Endothelial cell of umbilical vein (primary cell): ENCODE results near the gene CSMD2. TPM values are rescaled to one million over a fixed set of nuclear protein-coding genes. Genes with fewer than 3 reads are reported as not detected.

Source experiments
- BruUV-seq: library from RNA; stranded (reverse); fragments of 400-500 nt; replicated peaks from 2 replicates; lab custom pipeline; 2021; lab: Mats Ljungman, UMichigan
- CTCF ChIA-PET: fragments of 300-600, 350-600 bp; sonication (Branson Sonifier 250); formaldehyde crosslinking; loops from one replicate; lab custom pipeline; 2021; ENCODE audit warnings: antibody characterized with exemption, inconsistent platforms; lab: Charles Lee
- POLR2A ChIA-PET: fragments of 300-600, 350-600 bp; sonication (Branson Sonifier 250); formaldehyde crosslinking; loops from one replicate; lab custom pipeline; 2021; ENCODE audit warnings: antibody characterized with exemption, inconsistent platforms; lab: Charles Lee
- DNase-seq: peaks from one replicate; pipeline ENCODE4 v3.0.0-alpha.2; 2011; ENCODE audit warnings: low read depth, low spot score
- FAIRE-seq: peaks from 2 replicates; lab custom pipeline; 2011; peaks lifted over from hg19 to GRCh38; lab: Jason Lieb, UNC
- H2AFZ ChIP-seq: 2 replicates; pipeline ENCODE4 v1.6.0; 2012; ENCODE audit warnings: low read depth, low read length, control low read depth, inconsistent platforms
- H3K27ac ChIP-seq: 2 replicates; pipeline ENCODE4 v1.5.1; 2011; ENCODE audit warnings: low read depth, mild to moderate bottlenecking, control low read depth, low read length, moderate library complexity; ENCODE audit not compliant: insufficient read depth
- H3K27me3 ChIP-seq, 2 experiments: 2 replicates each; pipeline versions ENCODE4 v1.6.0 to v1.6.1; 2011; ENCODE audit warnings: low read length in 2 of 2, mixed read lengths in 1 of 2; ENCODE audit not compliant: control insufficient read depth in 2 of 2, insufficient read depth in 2 of 2
- H3K36me3 ChIP-seq, 2 experiments: 2 replicates in 1 of 2; 3 replicates in 1 of 2; pipeline ENCODE4 v1.5.1; 2011; ENCODE audit warnings: low read length in 2 of 2, mild to moderate bottlenecking in 1 of 2, moderate library complexity in 1 of 2; ENCODE audit not compliant: control insufficient read depth in 2 of 2, insufficient read depth in 2 of 2; ENCODE audit errors: extremely low read depth in 1 of 2
- H3K4me1 ChIP-seq: 3 replicates; pipeline ENCODE4 v1.5.1; 2011; ENCODE audit warnings: mild to moderate bottlenecking, low read length; ENCODE audit not compliant: control insufficient read depth, insufficient read depth; ENCODE audit errors: extremely low read depth
- H3K4me2 ChIP-seq: 2 replicates; pipeline ENCODE4 v1.6.1; 2011; ENCODE audit warnings: low read length, control low read depth, mixed read lengths; ENCODE audit not compliant: insufficient read depth
- H3K4me3 ChIP-seq, 3 experiments: fragments of 200-600 bp in 1 of 3; sonication (generic), shearing (Covaris generic) in 1 of 3; replicated peaks in 1 of 3; 2 replicates each; pipeline ENCODE4 v1.5.1; 2011 to 2016; ENCODE audit warnings: control low read depth in 3 of 3, low read length in 3 of 3, mild to moderate bottlenecking in 2 of 3, inconsistent platforms in 1 of 3, low read depth in 1 of 3, moderate library complexity in 1 of 3; ENCODE audit not compliant: insufficient read depth in 1 of 3
- H3K79me2 ChIP-seq: 2 replicates; pipeline ENCODE4 v1.6.0; 2012; ENCODE audit warnings: low read length, inconsistent platforms; ENCODE audit not compliant: control insufficient read depth, insufficient read depth
- H3K9ac ChIP-seq: replicated peaks from 2 replicates; pipeline ENCODE3; 2011; ENCODE audit warnings: low read length, control low read depth; ENCODE audit not compliant: insufficient read depth; ENCODE audit errors: extremely low read depth
- H3K9me1 ChIP-seq: replicated peaks from 3 replicates; pipeline ENCODE4 v1.6.0; 2011; ENCODE audit warnings: mild to moderate bottlenecking, low read length; ENCODE audit not compliant: control insufficient read depth, insufficient read depth; ENCODE audit errors: extremely low read depth
- H3K9me3 ChIP-seq: replicated peaks from 2 replicates; pipeline ENCODE4 v1.5.1; 2012; ENCODE audit warnings: low read length, inconsistent platforms; ENCODE audit not compliant: control insufficient read depth, insufficient read depth
- H4K20me1 ChIP-seq: replicated peaks from 2 replicates; pipeline ENCODE3; 2011; ENCODE audit warnings: mild to moderate bottlenecking, low read length; ENCODE audit not compliant: control insufficient read depth, insufficient read depth; ENCODE audit errors: extremely low read depth
- EZH2 ChIP-seq: IDR thresholded peaks from 2 replicates; pipeline ENCODE4 v1.6.1; 2012; ENCODE audit warnings: borderline replicate concordance, low read depth, mild to moderate bottlenecking, moderate library complexity, low read length, inconsistent platforms; ENCODE audit not compliant: severe bottlenecking
- FOS ChIP-seq: IDR thresholded peaks from 2 replicates; pipeline ENCODE4 v1.6.1; 2011; ENCODE audit warnings: mild to moderate bottlenecking, low read length, moderate library complexity, borderline replicate concordance; ENCODE audit not compliant: insufficient read depth
- GATA2 ChIP-seq: IDR thresholded peaks from 2 replicates; pipeline ENCODE4 v1.7.0; 2011; ENCODE audit warnings: low read depth, mild to moderate bottlenecking, moderate library complexity, mixed read lengths, low read length; ENCODE audit not compliant: insufficient read length, insufficient read depth
- JUN ChIP-seq: IDR thresholded peaks from 2 replicates; pipeline ENCODE4 v1.6.1; 2011; ENCODE audit warnings: borderline replicate concordance, low read depth; ENCODE audit not compliant: insufficient read length, insufficient read depth
- MAX ChIP-seq: IDR thresholded peaks from 2 replicates; pipeline ENCODE4 v1.6.1; 2011; ENCODE audit not compliant: insufficient read depth, insufficient read length
- MYC ChIP-seq: IDR thresholded peaks from one replicate; pipeline ENCODE4 v1.6.1; 2011; ENCODE audit warnings: mild to moderate bottlenecking, low read depth, low read length
- POLR2A ChIP-seq: IDR thresholded peaks from 2 replicates; pipeline ENCODE4 v1.6.1; 2012; ENCODE audit warnings: low read depth, mild to moderate bottlenecking, control low read depth, low read length
- dilution Hi-C: fragments of 300-500 bp; cut with MboI; formaldehyde crosslinking; loops from one replicate; pipeline ENCODE4 v1.15.0; 2019; ENCODE audit warnings: low sequenced_read_pairs; ENCODE audit not compliant: extremely low pct_ligation_motif_present
- intact Hi-C: fragments of 100-400 bp; cut with micrococcal nuclease; formaldehyde crosslinking; loops from one replicate; pipeline ENCODE4 v1.10.0; 2022
- polyA plus RNA-seq, 4 experiments: library from polyadenylated mRNA; depleted of rRNA in 3 of 4; stranded (reverse) in 3 of 4; unstranded in 1 of 4; fragments of >200 nt; gene quantifications; 2 replicates each; pipeline versions ENCODE4 v1.2.1 to v1.2.3, GENCODE V29; 2011 to 2012; ENCODE audit warnings: missing spikeins in 1 of 4
- total RNA-seq: library from RNA; stranded (reverse); gene quantifications from 2 replicates; pipeline ENCODE4 v1.2.3, GENCODE V29; 2021
- TF ChIP-seq, protein P1 (sequence below), 2 donors: IDR thresholded peaks; 1 replicate in 1 of 2; 2 replicates in 1 of 2; pipeline ENCODE4 v1.5.1; 2011; ENCODE audit warnings: low read length in 2 of 2, mild to moderate bottlenecking in 2 of 2, moderate library complexity in 2 of 2, control low read depth in 1 of 2, inconsistent platforms in 1 of 2, low read depth in 1 of 2; ENCODE audit not compliant: insufficient read depth in 1 of 2; ENCODE audit errors: extremely low read depth in 1 of 2

CSMD2 gene
- total and polyA plus RNA-seq, 2 donors (not counting 3 experiments of a cell fraction or from before 2014, with no cell fraction given) = under 0.01 TPM; not detected in 1

DNA sequence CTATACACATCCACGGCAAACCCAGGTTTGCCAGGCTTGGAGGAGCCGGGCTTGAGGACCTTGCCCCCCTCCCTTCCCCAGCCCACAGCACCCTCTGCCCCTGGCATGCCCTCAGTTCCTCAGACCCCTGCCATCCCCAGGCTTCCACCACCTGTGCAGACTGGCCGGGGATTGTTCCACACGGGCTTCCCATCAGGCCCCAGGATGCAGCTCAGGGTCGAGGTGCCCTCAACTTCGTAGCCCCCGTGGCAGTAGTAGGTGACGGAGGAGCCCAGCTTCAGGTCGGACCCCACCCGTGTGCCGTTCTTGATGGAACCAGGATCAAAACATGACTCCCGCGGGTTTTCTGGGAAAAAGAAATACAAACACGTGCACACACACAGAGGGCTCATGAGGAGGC, 528.8 kb downstream of the CSMD2 start:
- CTCF ChIA-PET = interaction anchor here (1.2 to 8.9 kb wide), 2 partner anchors 23 to 1105 kb away, joined by 3 to 338 read pairs; no protein-coding TSS in a partner anchor
- Histone ChIP-seq H3K9me1 (no peaks in the 10 kb centered on the region), H3K27ac (no peak overlapping the region), H2AFZ (no peak overlapping the region), H3K4me2 (no peak overlapping the region), H3K4me1 (no peaks in the 10 kb centered on the region), H4K20me1 (no peaks in the 10 kb centered on the region), H3K79me2 (no peaks in the 10 kb centered on the region), H3K9me3 (no peaks in the 10 kb centered on the region), H3K9ac (no peak overlapping the region), H3K36me3 (no peaks in the 10 kb centered on the region), H3K27me3 (no peaks in the 10 kb centered on the region), H3K4me3 (no peak overlapping the region)
- BruUV-seq = no TSS peak
- intact Hi-C loops = no loop called here
- TF ChIP-seq GATA2 = no peak
- TF ChIP-seq FOS = no peak
- TF ChIP-seq MAX = no peak
- TF ChIP-seq, protein P1, sequence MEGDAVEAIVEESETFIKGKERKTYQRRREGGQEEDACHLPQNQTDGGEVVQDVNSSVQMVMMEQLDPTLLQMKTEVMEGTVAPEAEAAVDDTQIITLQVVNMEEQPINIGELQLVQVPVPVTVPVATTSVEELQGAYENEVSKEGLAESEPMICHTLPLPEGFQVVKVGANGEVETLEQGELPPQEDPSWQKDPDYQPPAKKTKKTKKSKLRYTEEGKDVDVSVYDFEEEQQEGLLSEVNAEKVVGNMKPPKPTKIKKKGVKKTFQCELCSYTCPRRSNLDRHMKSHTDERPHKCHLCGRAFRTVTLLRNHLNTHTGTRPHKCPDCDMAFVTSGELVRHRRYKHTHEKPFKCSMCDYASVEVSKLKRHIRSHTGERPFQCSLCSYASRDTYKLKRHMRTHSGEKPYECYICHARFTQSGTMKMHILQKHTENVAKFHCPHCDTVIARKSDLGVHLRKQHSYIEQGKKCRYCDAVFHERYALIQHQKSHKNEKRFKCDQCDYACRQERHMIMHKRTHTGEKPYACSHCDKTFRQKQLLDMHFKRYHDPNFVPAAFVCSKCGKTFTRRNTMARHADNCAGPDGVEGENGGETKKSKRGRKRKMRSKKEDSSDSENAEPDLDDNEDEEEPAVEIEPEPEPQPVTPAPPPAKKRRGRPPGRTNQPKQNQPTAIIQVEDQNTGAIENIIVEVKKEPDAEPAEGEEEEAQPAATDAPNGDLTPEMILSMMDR (IDR thresholded peaks at IDR 0.05; ENCODE audit: extremely low read depth in 1 of 2, insufficient read depth in 1 of 2, low read depth in 1 of 2, low read length in 2 of 2) = no peak
- no peak for TF ChIP-seq MYC
- TF ChIP-seq POLR2A = no peak
- TF ChIP-seq JUN = no peak
- TF ChIP-seq EZH2 = no peak
- no peak for DNase-seq
- dilution Hi-C loops = no loop called here
- POLR2A ChIA-PET = no interaction called here
- no peak for FAIRE-seq
